ENCODE data around the gene CCT5.

Gene CCT5

DNA sequence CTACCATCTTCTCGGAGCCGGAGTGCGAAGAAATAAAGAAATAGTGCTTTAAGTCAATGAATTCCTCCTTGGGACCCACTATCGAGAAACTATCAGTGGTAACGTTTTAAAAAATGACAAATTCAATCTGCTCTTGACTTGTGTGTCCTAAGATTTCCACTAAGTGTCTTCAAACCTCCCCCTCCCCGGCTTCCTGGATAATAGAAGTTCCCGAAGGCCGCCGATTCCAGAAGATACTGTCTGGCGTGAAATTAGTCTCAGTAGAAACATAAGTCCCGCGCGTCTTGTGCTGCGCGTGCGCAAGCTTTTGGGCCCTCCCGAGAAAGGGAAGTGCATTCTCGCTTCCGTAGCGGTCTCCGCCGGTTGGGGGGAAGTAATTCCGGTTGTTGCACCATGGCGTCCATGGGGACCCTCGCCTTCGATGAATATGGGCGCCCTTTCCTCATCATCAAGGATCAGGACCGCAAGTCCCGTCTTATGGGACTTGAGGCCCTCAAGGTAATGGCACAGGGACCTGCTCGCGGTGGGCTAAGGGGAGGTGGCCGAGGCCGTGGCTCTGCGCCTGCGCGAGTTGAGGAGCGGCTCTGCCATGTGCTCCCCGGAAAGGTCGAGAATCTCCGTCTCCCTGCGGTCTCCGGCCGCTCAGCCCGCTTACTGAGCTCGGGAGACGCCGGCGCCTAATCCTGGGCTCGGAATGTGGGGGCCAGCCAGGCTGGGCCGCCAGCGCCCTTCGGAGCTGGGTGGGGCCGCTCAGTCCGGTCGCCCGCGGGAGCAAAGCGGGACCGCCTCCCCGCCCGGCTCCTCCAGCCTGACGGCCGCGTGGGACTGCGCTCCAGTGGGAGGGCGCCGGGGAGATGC is at the start of gene CCT5:
Gene CCT5, plus strand, starts transcription at position 333 of the 858 bp plus-strand sequence. Its CDS starts 61 bp downstream, at position 394.
- TF ChIP-seq CTCF (IDR thresholded peaks at IDR 0.05; ENCODE audit: low read depth, low read length) (no peak), EZH2phosphoT487 (IDR thresholded peaks at IDR 0.05; ENCODE audit: low read depth) (no peak)
- peak within 1 kb of the TSS; percentile 99 for H3K9ac ChIP-seq (ENCODE audit: low read length)
- H4K20me1 ChIP-seq (ENCODE audit: insufficient read depth, low read length), result peaks cover 22% of the 10 kb centered on the region
- H3K4me3 ChIP-seq (ENCODE audit: low read length), result peak within 1 kb of the TSS; percentile 98
- H3K9me3 ChIP-seq (ENCODE audit: insufficient read depth, low read length), result no peaks in the 10 kb centered on the region
- peaks cover 78% of the 10 kb centered on the region for H3K79me2 ChIP-seq (ENCODE audit: low read length)
- peak within 1 kb of the TSS; percentile 90 for H3K4me2 ChIP-seq (ENCODE audit: low read length)
- H2AFZ ChIP-seq (ENCODE audit: low read depth, low read length), result peak within 1 kb of the TSS; percentile 84
- peaks cover 25% of the 10 kb centered on the region for H3K36me3 ChIP-seq (replicated peaks; ENCODE audit: low read depth, low read length)
- H3K27me3 ChIP-seq (ENCODE audit: low read depth, low read length), result no peaks in the 10 kb centered on the region
- peaks cover 24% of the 10 kb centered on the region for H3K4me1 ChIP-seq (ENCODE audit: low read length)
- peak within 1 kb of the TSS; percentile 82 for H3K27ac ChIP-seq (ENCODE audit: low read length)

- Histone ChIP-seq H2AFZ (ENCODE audit: low read depth, low read length) (no peak overlapping the region), H3K4me2 (ENCODE audit: low read length) (no peak overlapping the region), H3K4me1 (ENCODE audit: low read length) (no peaks in the 10 kb centered on the region), H3K9ac (ENCODE audit: low read length) (no peak overlapping the region), H3K9me3 (ENCODE audit: insufficient read depth, low read length) (no peaks in the 10 kb centered on the region), H3K79me2 (ENCODE audit: low read length) (no peaks in the 10 kb centered on the region), H3K4me3 (ENCODE audit: low read length) (no peak overlapping the region), H4K20me1 (ENCODE audit: insufficient read depth, low read length) (no peaks in the 10 kb centered on the region), H3K36me3 (replicated peaks; ENCODE audit: low read depth, low read length) (no peaks in the 10 kb centered on the region), H3K27ac (ENCODE audit: low read length) (no peak overlapping the region), H3K27me3 (ENCODE audit: low read depth, low read length) (no peaks in the 10 kb centered on the region)
- no peak for TF ChIP-seq EZH2phosphoT487 (IDR thresholded peaks at IDR 0.05; ENCODE audit: low read depth)
- peak; percentile 24 for TF ChIP-seq CTCF (IDR thresholded peaks at IDR 0.05; ENCODE audit: low read depth, low read length)
Observed at GRCh38 chr5:10201223-10201868, 48.7 kb upstream of the CCT5 start.

DNA sequence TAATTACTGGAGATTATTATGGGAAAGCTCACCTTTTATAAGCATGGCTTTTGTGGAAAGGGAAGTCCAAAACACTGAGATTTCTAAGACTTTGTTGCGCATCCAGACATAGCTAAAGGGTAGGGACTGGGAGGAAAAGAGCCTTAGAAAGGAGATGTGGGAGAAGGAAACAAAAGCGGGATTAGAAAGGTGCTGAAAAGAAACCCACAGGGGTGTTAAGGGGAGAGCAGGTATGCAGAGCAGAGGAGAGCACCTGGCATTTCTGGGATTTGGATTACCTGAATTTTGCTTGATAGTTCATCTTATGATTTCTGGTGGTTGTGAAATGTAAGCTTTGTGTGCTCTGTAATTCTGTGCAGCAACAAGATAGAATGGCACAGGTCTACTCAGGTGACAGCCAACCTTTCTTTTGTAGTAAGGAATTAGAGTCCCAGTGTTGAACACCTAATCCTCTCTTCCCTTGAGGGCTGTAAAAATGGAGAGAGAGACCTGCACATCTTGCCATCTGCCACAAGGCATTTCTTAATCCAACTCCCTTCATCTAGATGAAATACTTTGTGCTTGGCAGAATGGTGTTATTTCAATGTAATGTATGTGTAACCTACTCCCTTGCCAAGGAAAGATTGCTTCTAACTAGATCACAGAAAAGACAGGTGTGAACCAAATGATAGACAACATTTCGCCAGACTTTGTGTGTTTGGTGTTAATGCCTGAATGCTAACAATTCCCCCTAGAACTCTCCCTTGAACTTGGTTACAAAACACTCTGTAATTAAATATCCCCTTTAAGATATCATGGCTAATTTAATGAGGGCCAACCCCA is 47.8 kb upstream of the CCT5 start:
- Histone ChIP-seq H2AFZ (ENCODE audit: low read depth, low read length) (no peak overlapping the region), H3K9ac (ENCODE audit: low read length) (no peak overlapping the region), H3K36me3 (replicated peaks; ENCODE audit: low read depth, low read length) (no peaks in the 10 kb centered on the region), H3K79me2 (ENCODE audit: low read length) (no peaks in the 10 kb centered on the region), H3K27ac (ENCODE audit: low read length) (no peak overlapping the region), H3K4me1 (ENCODE audit: low read length) (no peaks in the 10 kb centered on the region), H4K20me1 (ENCODE audit: insufficient read depth, low read length) (no peaks in the 10 kb centered on the region), H3K9me3 (ENCODE audit: insufficient read depth, low read length) (no peaks in the 10 kb centered on the region), H3K4me3 (ENCODE audit: low read length) (no peak overlapping the region), H3K27me3 (ENCODE audit: low read depth, low read length) (no peaks in the 10 kb centered on the region), H3K4me2 (ENCODE audit: low read length) (no peak overlapping the region)
- TF ChIP-seq CTCF (IDR thresholded peaks at IDR 0.05; ENCODE audit: low read depth, low read length) (no peak), EZH2phosphoT487 (IDR thresholded peaks at IDR 0.05; ENCODE audit: low read depth) (no peak)

All from OCI-LY3 (cell line).